Measurements from ENCODE around the gene POLR1H.
A peak's percentile ranks its signal among the peaks of the same experiment; 100 is the strongest.

Gene POLR1H

GRCh38 chr6:30062471-30063178, 1.6 kb downstream of the POLR1H start:
- DNase-seq = no peak

- DNase-seq = no peak
Measured at GRCh38 chr6:30063315-30063714, 2.2 kb downstream of the POLR1H start.

- no peak for DNase-seq
Measured at GRCh38 chr6:30066082-30066481, 5.0 kb downstream of the POLR1H start.

GRCh38 chr6:30066577-30067459, 5.8 kb downstream of the POLR1H start, which contains the start of gene PPP1R11:
Gene PPP1R11, plus strand, starts transcription at chr6:30067198. Its CDS starts 213 bp downstream, at chr6:30067411.
- DNase-seq = peak; percentile 98 to 100 (median 98)

- no peak for DNase-seq
Measured at GRCh38 chr6:30067460-30068139, 6.5 kb downstream of the POLR1H start.

GRCh38 chr6:30071081-30071818, 10.2 kb downstream of the POLR1H start:
- DNase-seq = no peak

GRCh38 chr6:30071858-30072257, 10.8 kb downstream of the POLR1H start:
- no peak for DNase-seq

GRCh38 chr6:30073489-30074235, 12.6 kb downstream of the POLR1H start:
- no peak for DNase-seq

- DNase-seq = no peak
Measured at GRCh38 chr6:30074331-30075093, 13.4 kb downstream of the POLR1H start.

- DNase-seq = peak in 1 of 3 experiments; percentile 10
Measured at GRCh38 chr6:30075094-30075789, 14.2 kb downstream of the POLR1H start, which contains the start of gene RNF39. Gene RNF39, minus strand, starts transcription at chr6:30075769. Its CDS starts 184 bp downstream, at chr6:30075585.

- no peak for DNase-seq
Measured at GRCh38 chr6:30075790-30076732, 15.0 kb downstream of the POLR1H start.

GRCh38 chr6:30077218-30077617, 16.2 kb downstream of the POLR1H start:
- no peak for DNase-seq

GRCh38 chr6:30087876-30088275, 26.8 kb downstream of the POLR1H start:
- DNase-seq = no peak

GRCh38 chr6:30091577-30092381, 30.7 kb downstream of the POLR1H start:
- DNase-seq = peak in 1 of 3 experiments; percentile 5

- no peak for DNase-seq
Measured at GRCh38 chr6:30092852-30093543, 31.9 kb downstream of the POLR1H start.

GRCh38 chr6:30093951-30094661, 33.0 kb downstream of the POLR1H start:
- DNase-seq = no peak

- DNase-seq = no peak
Measured at GRCh38 chr6:30096829-30097228, 35.8 kb downstream of the POLR1H start.

Data from NCI-H1417 (cell line).